ENCODE measurements around the gene CTSZ. TPM values are rescaled to one million over a fixed set of nuclear protein-coding genes. Genes with fewer than 3 reads are reported as not detected.

CTSZ gene
- total RNA-seq, 1 donor from 2014 or later: 58.6 TPM

DNA sequence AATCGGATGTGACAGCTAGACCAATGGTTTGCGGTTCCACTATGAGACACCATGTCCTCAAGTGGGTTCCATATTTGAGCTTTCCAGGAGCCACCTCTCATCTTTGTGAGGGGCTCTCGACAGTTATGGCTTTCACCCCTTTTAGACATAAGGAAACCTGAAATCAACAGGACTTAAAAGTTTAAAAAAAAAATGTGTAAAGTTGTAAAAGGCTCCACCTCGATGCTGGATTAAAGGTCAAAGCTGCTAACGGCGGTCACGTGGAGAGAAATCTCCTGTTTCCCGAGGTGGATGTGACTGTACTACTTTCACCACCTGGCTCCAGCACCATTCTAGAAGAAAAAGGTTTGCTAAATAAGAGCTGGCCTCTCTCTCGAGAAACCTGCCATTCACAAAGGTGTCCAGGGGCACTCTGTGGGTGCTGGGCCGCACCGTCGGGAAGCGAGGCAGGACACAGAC is 24.5 kb upstream of the CTSZ start:
- no peak for DNase-seq

DNA sequence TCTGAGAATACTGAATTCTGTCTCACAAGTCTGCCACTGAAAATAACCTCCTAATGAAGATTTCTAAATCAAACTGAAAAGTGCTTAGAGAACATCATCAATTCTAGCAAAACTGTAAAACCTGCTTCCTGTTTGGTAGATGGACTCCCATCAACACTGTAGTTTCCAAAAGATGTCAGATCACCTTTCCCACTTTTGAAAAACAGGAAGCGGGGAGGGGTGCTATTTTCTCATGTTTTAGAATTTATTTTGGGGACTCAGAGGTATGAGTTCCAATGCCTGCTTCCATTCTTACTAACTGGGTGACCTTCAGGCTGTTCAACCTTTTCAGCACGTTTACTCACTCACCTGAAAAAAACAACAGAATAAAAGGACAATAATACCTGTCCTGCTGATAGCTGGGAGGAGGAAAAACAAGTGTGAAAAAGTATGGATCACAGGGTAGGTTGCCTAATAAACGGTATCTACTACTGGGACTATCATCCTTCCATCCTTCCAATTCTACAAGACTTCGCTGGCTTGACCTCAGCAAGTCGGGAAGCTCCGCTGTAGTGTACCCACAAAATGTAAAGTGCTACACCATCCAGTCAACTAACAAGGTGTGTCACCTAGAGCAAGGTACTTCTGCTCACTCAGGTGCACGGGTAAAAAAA is 24.0 kb upstream of the CTSZ start:
- DNase-seq: no peak

DNA sequence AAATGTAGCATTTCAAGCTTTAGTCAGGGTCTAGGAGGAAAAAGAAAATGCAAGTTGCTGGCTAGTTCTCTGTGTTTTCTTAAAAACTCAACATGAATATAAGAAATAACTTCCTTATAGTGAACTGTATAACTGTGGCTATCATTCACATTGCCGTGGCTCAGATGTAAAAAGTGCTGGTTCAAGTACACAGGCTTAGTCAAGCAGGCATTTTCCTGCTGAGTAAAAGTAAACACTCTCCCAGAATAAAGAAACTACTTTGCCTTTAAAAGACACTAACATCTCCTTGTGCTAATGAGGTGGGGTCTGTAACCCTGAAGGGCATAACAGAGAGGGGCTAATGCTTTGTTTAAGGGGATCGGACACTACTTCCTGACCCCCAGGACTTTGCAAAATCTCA is 21.8 kb upstream of the CTSZ start:
- DNase-seq: no peak

DNA sequence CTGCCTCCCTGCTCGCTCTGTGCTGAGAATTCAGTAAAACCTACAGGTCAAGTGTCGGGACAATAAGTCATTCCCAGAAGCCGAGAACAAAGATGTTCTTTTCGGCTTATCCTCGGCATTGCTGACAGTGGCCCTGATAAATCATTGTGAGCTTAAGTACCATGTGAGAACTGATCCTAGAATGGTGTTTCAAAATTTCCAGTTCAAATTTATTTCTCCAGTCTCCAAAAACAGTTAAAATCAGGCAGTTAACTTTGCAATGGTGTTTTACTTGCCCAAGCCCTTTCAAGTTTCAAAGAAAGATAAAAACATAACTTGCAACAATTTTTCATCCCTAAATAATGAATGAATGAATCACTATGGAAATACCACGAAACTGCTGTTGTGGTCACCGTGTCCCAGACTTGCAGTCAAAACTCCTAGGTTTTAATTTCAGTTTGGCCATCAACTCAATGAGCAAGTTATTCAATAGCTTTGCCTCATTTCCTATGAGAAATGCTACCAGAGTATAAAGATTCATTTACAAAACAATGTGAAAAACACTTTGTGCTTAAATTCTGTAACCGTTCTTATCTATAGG is 20.8 kb upstream of the CTSZ start:
- no peak for DNase-seq

DNA sequence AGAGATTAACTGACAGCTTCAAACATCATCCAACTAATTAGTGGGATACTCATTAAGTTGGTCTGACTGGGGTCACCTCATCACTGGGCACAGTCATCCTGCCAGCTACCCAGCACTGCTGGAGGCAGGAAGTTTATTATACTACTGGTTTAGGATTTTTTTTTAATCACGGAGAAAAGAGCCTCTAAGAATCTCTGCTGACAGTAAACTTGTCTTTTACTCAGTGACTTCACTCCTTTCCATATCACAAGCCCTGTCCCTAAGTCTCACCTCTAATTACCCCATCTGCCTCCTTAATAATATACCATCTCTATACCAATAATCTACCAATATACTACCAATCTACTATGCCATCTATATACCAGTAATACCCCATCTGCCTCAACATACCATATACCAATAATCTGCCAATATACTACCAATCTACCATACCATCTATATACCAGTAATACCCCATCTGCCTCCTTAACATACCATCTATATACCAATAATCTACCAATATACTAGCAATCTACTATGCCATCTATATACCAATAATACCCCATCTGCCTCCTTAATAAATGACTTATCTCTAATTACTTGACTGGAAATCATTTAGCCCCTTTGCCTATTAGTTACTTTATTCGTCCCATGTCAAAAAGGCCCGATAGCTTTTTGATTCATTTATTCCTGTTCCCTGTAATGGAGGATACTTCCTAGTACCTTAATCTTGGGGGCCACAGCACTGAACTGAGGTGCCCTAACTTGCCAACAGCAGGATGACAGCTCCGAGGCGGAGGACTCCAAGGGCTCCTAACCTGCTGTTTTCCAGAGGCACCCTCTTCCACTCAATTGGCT is 20.1 kb upstream of the CTSZ start:
- DNase-seq: no peak

DNA sequence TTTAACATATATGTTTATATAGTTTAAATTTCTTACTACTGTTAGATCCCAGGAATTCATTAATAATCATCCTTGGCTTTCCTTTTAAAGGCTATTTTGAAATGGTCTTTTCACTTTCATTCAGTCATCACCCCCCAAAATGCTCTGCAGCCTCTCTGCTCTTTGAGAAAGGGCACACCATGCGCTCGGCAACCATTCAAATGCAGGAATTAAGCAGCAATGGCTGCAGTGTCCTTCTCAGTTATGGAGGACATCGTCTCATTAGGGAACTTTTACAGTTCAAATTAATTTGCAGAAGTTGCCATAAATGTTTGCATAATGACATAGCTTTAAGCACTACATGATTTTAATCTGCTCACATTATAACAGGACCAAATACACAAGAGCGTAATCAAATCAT is 18.5 kb upstream of the CTSZ start:
- no peak for DNase-seq

DNA sequence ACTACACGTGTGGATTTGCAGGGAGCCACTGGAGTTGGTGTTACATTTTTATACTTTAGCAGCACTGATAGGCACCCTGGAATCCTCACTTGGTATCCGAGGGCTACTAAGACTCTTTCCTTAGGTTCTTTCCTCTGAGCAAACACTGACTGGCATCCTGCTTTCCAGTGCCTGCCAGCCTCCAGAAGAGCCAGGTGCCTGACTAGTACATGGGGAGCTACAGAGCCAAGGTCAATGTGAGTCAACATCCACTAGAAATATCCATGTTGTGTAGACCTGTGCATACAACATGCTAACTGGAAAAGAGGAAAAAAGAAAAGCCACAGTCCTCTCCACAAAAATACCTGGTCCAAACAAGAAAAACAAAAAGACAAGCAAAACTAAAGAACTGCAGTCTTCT is 18.0 kb upstream of the CTSZ start:
- no peak for DNase-seq

DNA sequence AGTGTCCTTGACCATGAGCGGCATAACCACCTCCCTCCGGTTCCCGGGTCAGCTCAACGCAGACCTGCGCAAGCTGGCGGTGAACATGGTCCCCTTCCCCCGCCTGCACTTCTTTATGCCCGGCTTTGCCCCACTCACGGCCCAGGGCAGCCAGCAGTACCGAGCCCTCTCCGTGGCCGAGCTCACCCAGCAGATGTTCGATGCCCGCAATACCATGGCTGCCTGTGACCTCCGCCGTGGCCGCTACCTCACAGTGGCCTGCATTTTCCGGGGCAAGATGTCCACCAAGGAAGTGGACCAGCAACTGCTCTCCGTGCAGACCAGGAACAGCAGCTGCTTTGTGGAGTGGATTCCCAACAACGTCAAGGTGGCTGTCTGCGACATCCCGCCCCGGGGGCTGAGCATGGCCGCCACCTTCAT is 17.1 kb upstream of the CTSZ start:
- DNase-seq: no peak

DNA sequence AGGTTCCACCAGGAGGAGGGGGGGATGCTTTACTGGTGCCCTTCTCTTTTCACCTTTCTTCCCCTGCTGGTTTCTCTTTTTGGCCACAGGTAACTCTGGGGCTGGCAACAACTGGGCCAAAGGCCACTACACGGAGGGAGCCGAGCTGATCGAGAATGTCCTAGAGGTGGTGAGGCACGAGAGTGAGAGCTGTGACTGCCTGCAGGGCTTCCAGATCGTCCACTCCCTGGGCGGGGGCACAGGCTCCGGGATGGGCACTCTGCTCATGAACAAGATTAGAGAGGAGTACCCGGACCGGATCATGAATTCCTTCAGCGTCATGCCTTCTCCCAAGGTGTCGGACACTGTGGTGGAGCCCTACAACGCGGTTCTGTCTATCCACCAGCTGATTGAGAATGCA is 16.6 kb upstream of the CTSZ start:
- no peak for DNase-seq

DNA sequence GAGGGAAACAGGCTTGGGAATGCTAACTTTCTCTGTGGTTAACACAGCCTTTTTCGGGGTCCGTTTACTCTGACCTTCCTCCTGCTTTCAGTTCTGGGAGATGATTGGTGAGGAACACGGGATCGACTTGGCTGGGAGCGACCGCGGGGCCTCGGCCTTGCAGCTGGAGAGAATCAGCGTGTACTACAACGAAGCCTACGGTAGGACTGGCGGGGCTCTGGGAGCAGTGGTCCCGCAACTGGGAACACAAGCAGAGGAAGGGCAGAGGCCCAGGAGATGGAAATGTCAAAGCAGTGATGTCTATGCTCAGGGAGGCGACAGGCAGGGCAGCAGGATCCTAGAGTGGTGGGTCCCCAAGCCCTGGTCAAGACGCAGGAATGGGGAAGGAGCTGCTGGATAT is 15.7 kb upstream of the CTSZ start:
- DNase-seq: no peak

DNA sequence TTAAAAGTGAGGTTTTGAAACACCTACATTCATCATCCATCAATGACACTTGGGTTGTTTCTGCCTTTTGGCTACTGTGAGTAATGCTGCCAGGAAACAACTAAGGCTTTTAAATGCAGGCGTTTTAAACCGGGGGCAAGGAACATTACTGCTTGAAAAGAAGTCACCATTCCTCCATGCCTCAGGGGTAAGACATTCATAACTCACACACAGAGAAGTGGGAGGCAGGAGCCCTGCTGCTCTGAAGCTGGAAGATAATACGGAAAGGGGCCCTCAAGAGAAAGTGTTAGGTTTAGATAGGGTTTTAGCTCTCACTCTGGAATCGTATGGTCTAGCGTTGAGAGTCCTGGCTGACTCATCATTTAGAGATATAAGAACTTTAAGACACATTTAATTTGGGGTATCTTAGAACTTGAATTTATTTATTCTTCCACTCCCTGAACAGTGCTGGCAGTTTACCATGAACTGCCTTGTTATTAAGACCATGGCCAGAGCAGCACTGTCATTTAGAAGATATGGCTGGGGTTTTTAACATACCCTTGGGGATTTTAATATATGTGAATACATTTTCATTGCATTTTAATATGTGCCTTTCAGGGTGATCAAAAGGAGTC is 14.0 kb upstream of the CTSZ start:
- no peak for DNase-seq

DNA sequence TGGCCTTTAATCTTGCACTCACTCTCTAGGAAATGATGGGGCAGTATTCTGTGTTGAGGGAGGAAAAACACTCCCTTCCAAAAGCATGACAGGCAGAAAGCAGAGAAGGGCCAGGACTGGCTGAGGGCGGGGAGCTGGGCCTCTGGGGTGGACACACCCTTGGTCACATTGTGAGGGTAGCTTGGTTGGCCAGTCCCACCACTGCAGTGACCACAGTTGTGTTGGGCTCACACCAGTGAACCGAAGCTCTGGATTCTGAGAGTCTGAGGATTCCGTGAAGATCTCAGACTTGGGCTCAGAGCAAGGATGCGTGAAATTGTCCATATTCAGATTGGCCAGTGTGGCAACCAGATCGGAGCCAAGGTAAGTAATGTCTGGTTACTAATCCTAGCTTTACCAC is 12.2 kb upstream of the CTSZ start, which contains the start of gene TUBB1:
Gene TUBB1 (plus strand): TSS at position 213 of the 400 bp plus-strand sequence. CDS start 94 bp downstream, at position 307.
- no peak for DNase-seq

DNA sequence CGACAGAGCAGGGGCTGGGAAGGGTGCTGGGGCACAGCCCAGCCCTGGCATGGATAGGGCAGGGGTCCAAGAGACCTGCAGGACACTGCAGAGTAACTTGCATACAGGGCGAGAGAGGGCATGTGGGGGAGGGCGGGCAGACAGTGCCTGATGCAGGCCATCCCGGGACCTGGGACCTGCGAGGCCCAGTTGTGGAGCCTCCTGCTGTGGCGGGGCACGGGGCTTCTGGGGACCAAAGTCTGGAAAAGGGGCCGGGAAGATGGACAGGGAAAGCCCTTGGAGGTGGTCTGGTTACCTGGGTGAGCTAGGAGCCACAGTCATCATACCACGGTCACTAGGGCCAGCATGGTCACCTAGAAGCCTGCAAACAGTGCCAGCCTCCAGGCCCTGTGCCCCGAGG is 11.8 kb upstream of the CTSZ start:
- no peak for DNase-seq

DNA sequence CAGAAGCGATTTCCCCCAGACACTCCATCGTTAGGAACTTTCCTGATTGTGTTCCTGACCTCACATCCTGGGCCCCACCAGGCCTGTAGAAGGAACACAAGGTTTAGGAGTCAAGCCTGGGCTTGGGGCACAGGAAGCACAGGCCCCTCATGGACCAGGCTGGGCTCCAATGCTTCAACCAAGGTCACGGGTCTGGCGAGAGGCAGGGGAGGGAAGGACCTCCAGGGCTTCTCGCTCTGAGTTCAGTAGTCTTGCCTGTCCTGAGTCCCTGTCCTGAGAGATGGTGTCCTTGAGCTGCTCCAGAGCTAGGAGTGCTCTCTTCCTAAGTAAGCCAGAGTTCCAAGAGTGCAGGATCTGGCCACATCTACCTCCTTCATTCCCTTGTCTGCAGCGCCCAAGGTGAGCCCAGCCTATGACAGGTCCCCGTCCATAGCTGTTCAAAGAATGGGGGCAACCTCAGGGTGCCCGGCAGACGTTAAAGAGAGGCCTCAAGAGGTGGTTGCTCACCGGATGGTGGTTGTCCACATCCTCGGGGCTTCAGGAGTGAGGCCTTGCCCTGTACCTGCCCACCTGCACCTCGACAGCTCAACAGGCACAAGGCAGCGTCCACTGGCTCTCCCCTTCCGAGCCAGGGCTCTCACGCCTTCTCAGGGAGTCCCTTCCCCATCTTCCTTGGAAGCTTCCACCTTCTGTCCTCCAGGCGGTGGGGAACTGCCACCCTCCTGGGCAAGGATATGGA is 10.6 kb upstream of the CTSZ start:
- DNase-seq: no peak

DNA sequence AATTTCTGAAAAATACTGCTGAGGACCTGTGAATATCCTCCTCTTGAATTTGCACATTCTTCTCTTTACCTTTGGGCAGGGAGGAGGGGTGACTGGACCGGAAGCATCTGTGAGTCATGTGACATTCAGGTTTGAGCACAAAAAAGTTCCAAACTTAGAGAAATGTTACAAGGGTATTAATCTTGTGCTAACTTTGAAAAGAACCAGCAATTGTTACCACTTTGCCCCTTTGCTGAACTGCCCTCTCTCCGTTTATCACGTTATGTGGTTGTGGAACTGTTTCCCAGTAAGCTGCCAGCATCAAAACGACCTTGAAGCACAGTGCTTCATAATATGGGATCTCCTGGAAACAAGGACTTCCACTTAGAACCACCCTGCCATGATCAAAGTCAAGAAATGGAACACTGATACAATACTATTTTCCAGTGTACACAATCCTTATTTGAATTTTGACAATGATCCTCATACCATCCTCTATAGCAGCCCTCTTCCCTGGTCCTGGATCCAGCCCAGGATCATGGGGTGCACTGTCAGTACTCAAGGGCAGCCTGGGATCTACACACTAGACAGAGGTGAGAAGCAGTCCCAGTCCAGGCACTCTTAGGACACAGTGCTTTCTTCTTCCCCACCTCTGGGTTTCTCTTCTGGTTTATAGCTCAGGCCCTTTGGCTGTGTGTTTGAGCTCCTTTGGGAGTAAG is 9.9 kb upstream of the CTSZ start:
- no peak for DNase-seq

DNA sequence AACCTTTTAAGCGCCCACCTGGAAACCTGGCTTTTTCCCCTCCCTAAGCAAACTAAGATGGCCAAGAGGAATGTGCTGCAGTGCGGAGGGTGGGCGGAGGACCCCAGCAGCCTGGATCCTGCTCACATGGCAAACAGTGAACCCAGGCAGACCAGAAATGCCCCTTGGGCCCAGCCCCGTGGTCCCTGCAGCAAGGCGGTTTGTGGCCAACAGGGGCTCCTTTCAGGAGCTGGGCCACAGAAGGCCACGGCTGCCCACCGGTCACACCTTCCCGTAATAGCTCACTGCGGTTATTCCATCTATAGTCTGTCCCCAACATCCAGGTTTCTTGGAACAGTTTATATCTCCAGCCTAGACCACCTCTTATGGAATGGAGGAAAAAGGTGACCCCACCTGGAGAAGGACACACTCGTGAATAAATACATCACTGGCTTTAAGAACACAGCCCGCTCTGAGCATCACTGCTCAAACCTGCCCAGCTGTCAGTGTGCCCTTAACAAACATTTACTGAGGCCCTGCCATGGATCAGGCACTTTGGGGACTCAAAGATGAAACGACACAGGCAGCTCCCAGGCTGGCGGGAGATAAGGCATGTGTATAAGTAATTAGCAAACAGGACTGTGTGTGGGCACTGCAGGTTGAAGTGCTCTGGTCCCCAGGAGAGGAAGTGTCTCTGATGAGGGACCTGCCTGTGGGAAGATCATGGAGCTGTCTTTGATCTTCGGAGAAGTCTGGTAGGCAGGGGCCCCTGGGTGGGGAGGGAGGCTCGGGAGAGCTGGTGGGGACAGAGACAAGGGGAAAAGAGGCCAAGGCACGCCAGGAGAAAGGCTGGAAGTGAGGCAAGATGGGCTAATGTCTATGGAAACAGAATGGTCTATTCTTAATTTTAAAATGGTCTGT is 9.0 kb upstream of the CTSZ start:
- DNase-seq: no peak

DNA sequence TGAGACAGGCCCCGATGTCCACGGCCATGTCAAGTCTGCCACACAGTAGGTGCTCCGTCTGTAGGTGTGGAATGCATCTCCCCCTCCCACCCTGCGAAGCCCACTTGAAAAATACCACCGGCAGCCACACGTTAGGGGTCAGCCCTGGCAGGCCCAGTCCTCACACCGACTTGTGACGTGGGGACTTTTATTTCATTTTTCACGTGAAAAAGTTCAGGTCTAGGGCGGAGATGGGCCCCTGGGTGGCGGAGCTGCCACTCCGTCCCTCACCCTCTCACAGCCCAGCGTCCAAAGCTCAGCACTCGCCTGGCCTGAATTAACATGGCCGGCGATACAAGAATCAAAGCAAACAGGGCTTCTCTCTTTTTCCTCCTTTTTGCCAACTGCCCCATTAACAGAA is 8.4 kb upstream of the CTSZ start:
- no peak for DNase-seq

DNA sequence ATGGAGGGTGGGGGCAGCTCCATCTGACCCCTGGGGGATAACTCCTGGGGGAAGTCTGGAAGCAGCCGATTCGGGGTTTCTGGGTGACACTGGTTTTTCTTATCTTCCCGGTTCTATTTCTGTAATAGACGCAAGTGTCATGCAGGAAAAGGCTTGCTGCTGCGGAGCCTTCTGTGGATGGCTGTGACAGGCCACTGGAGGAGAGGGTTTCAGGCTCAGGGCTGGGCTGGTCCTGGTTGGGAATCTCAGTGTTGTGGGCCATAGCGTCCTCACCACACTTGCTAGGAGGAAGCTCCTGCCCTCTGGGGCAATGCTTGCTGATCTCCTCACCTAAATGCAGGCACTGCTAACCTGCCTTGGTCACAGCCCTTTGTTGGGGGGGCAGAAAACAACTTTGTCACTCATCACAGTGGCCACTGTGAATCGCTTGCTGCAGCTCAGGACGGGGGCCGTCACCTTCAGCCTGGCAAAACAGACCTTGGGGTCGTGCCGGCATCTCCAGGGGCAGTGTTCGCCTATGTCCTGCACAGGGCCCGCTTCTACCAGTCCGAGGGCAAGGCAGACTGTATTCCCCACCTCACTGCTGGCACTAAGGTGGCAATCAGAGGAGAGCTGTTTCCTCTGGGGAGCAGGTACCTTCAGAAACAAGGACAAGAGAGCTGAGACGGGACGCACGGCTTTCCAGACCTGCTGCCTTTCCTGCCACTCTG is 7.8 kb upstream of the CTSZ start:
- DNase-seq: no peak

DNA sequence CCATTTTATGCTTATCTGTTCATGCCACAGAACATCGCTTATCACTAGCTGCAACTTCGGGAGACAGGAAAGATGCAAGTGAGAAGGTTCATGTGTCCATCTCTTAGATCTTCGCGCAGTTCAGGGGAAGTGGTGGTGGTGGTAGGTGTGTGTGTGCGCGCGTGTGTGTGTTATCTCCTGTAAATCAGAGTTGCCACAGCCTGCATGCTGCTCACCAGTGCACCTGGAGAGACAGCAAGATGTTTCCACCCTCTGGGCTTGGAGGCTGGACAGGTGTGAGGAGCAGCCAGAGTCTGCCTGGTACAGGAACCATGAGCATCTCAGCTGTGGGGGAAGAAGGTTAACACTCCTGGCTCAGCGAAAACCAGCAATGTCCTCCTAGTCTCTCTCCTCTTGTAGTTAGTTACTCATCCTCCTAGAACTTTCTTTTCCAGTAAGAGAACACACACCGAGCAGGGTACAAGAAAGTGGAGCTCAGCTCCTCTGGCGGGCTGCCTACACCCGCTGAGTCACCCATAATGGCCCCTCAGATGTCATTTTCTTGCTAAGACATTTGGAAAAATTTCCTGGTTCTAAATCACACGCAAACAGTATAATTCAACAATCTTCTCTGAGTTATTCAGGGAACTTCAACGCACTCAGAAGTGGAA is 7.0 kb upstream of the CTSZ start:
- DNase-seq: no peak
